ENCODE data around the gene GTSE1.

GTSE1 gene

DNA sequence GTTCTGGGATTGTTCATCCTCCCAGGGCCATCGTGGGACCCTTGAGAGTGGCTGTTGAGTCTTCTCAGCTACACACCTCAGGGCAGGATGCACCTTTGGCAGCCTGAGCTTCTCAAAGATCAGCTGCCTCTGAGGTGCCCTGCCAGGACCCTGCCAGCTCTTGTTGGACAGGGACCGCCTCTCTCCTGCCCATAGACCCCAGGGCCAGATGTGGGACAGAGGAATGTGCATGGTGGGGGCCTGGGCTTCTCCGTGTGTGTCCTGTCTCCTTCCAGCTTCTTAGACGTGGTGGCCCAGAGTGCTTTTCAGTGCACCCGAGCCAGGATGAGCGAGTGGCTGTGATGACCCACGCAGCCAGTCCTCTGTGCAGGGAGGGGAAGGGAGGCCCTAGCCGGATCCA is 32.9 kb downstream of the GTSE1 start:
- no peak for DNase-seq

DNA sequence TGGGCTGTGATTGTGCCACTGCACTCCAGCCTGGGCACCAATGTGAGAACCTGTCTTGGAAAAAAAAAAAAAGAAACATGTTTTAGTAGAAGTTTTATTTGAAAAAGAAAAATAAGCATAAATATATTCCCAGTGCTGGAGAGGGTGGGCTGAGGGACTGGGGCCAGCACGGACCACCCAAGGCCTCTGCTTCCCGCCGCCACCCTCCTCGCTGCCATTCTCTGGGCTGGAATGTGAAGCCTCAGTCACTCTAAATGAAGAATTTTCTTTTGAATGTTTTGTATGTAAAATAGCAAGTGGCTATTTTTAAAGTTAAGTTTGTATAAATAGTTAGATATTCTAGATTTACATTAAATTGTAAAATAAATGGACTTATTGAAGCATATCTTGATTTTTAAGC is 33.8 kb downstream of the GTSE1 start:
- no peak for DNase-seq

DNA sequence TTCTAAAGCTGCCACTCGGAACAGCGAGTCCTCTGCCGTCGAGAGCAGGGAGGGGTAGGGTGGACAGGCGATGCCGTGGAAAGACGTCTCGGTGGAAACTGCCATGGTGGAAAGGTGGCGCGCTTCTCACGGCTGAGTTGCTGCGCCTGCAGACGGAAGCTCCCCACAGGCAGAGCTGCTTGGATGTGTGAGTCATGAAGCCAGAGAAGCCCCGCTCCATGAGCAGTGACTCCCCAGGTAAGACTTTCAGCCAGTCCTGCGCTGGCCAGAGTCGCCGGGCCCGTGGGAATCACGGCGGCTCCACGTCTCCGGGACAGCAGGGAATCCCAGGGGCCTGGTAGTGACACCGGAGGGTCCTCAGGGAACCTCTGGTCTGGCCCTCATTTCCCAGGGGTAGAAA is 34.8 kb downstream of the GTSE1 start:
- DNase-seq: no peak

DNA sequence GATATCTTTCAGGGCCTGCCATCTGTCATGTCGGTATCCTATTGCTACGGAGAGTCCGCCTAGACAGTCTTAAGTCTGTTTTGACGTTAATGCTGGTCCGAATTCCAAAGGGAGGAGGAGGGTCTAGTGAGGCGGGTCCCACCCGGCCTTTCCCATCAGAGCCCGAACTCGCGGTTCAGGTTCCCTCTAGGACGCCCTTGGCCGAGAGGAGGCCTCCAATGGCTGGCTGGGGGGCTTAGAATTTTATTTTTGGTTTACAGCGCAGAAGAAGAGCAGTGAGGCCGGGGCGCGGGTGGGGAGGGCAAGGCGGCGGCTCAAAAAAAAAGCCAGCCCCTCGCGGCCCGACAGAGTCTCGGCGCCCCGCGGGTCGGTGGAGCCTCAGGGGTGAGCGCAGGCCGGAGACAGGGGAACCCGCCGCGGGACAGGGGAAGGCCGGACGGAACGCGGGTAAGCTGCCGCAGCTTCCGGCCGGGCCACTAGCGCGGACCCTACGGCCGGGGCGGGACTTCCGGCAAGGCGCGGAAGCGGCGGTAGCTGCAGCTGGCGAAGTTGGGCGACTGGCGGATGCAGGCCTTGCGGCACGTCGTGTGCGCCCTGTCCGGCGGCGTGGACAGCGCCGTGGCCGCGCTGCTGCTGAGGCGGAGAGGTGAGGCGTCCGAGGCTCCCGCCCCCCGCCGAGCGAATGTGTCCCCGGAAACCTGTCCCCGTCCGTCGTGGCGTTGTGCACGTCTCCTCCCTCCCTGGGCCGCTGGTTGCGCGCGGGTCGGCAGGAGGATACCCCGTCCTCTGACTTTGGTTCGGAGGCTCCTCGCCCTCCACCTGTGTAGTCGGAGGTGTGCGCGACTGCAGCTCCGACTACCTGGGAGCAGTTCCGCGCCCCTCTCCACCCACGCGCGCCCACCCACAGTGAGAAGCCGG is 38.8 kb downstream of the GTSE1 start, which contains the start of gene TRMU:
Gene TRMU (plus strand): TSS at position 514 of the 918 bp plus-strand sequence. CDS start 51 bp downstream, at position 565.
- peak; percentile 88 for DNase-seq

DNA sequence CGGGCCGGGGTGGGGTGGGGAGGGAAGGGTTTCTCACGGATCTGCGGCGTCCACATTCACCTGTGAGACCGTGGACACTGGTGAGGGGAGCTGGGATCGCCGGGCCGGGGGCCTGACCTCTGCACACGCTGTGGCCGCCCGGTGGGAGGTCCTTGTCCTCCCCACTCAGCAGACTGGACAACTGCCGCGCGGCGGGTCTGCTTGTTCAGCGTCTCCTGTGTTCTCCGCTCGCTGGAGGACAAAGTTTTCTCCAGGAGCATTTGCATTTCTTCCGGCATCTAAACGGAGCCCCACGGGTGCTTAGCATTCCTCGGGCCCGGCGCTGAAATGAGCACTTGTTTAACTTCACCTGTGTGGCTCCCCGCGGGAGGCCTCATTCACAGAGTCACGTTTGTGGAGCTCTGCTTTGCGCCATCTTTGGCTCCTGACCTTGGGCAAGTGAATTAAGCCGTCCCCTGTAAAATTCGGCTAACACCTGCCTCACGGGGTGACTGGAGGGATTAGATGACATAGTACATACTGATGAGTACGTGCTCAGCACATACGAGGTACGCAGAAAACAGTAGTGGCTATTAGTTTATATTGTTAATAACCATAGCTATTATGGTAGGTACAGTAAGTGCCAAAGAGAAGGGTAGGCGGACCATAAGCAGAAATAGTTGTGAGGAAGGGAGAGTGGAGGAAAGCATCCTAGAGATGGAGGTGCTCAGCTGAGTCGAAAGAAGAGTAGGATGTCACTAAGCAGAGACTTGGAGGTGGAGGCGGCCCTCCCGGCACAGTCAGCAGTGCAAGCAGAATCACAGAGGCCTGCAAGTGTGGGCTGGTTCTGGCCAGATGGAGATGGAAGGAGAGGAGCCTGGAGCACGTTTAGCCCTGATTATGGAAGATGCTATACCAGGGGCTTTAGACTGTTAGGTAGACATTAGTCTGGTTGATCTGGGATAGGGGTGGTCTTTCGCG is 39.7 kb downstream of the GTSE1 start:
- peak; percentile 49 for DNase-seq

DNA sequence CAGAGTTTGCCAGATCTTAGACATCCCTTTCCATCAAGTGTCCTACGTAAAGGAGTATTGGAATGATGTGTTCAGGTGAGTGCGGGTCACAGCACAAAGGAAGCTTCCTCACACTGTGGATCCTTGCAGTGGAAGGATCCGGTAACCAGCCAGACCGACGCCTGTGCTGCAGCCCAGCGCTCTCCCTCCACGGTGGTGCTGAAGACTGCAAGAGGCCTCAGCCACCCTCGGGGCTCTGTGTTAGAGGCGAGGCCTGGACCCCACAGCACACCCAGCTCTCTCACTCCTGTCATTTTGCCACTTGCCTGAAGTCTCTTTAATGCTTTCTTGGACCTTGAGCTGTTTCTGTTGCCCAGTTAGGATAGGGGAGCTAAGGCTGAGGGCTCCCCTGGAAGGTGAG is 41.2 kb downstream of the GTSE1 start:
- no peak for DNase-seq

DNA sequence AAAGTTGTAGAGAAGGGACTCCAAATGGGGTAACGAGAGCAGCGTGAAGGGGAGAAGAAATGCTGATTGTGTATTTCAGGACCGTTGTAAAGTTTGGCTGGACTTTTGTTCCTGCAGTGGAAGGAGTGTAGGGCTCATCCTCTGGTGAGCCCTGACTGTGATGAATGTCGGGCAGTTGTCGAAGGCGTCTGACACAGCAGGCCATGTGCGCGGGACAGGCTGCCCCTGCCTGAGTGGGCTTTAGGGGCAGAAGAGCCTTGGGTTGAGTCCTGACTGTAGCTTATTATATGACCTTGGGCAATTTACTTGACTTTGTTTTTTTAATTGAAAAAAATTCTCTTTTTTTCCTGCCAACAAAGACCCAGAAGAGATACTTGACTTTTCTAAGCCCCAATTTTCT is 42.0 kb downstream of the GTSE1 start:
- DNase-seq: no peak

DNA sequence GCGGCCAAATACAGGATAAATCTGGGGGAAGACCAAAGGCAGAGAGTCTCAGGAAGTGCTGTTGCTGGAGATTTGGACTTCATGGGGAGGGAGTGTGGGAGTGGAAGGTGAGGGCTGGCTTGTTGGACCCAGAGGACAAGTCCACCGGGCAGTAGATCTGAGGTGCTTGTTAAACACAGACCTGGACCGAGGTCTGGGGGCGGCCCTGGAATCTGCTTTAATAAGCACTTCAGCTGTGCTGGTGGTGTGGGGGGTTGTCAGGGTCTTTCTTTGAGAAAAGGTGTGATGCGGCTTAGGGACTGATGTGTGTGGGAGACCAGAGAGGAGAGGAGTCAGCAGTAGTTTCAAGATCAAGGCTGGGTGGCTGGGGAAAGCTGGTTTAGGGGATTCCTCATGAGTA is 43.3 kb downstream of the GTSE1 start:
- no peak for DNase-seq

DNA sequence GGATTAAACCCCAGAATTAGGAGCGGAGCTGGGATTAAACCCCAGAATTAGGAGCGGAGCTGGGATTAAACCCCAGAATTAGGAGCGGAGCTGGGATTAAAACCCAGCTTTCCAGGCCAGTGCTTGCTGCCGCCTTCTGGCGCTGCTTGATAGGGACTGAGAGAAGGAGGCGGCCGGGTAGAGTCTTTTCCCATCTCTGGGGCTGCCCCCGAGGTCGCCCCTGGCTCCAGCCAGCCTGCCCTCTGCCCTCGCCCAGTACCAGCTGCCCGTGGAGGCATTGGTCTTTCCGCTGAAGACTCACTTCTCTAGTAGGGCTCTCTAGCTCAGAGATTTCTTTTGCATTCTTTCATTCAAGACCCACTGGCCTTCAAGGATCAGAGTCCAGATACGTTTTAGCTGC is 44.0 kb downstream of the GTSE1 start:
- DNase-seq: no peak

DNA sequence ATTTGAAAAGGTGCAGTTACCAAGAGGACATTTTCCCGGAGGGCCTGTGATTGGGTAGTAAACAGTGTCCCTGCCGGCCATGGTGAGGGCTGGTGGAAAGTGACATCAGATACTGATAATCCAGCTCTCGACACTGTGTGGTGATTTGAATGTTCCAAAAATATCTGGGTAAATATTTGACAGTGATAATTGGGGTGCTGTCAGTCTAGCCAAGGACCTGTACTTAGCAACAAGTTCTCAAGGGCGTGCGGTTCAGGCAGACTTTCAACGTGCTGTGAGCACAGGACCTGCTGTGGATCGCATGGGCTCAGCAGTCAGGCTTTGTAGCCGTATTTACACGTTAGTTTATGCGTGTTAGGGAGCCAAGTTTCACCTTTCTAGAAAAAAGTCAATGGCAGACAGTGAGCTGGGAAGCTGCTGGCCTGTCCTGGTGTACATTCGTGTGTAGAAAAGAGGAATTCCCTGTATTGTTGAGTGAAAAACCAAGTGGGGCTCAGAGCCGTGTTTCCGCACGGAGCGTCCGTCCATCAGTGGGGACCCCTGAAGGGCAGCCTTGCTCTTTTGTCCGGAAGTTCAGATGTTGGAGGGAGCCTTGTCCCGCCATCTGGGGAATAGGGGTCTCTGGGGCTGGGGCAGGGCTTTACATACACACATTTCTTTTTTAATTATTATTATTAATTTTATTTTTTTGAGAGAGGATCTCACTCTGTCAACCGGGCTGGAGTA is 50.2 kb downstream of the GTSE1 start:
- DNase-seq: no peak

DNA sequence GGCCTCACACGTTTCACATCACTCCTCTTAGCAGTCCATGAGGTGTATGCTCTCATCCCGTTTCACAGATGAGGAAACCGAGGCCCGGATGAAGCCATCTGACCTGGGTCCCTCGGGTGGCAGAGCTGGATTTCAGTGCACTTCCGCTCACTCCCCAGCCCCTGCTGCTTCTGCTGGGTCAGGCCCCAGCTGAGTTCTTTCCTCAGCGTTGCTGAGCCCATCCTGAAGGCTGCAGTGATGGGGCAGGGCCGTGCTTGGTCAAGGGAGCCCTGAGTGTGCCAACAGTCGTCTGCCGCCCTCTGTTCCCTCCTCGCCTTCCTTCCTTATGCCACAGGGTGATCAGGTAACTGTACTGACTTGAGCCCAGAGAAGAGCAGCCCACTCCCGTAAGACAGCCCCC is 51.0 kb downstream of the GTSE1 start:
- no peak for DNase-seq

DNA sequence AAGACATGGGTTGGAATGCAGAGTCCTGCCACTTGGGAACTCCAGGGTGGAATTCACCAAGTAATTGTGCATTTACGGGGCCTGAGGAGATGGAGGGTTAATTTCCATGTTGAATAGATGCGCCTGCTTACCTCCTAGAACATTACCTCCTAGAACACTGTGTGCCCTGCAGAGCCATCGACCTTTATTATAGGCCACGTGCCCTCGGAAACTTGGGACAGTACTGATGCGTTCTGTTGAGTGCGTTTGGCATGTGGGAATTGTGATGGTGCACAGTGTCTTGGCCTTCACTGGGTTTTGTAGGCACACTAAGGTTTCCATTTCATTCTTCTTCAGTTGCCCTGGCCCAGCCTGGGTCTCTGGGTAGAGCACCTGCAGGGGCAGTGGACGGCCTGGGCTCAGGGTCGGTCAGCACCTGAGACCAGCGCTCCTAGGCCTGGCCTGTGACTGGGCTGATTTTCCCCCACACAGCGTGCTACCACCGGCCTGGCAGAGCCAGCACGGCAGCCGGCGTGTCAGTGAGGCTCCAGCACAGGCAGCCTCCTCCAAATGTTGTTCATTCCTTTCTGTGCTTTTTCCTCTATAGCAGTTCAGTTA is 51.5 kb downstream of the GTSE1 start:
- DNase-seq: no peak

DNA sequence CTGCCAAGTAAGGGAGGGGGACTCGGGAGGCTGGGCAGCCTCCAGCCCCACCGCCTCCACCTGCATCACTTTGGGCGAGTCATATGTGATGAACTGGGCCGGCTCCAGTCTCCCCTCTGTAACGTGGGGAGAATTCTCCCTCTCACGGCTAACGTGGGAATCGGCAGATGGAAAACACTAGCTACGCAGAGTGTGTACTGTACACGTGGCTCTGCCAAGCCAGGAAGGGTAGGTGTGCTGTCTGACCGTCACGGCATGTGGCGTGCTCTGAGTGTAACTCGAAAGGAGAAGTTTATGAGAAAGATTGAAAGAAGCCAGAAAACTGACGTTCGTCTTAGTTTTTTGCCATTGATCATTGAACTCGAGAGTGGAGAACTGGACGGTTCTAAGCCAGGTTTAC is 52.6 kb downstream of the GTSE1 start:
- no peak for DNase-seq

DNA sequence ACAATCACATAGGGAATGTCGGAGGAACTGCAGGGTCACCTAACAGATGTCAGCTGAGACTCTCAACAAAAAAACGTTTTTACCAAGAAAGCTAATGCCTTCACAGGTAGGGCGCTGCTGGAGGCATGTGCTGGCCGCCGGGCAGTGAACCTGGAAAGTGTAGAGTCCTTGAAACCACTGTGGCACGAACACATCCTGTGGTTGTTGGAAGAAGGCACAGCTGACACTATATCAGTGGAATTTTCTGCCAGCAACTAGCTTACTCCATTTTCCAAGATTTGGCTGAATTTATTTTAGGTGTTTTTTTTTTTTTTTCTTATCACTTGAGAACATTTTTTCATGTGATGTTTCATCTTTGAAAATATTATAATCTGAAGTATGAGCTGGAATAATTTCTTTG is 53.0 kb downstream of the GTSE1 start:
- no peak for DNase-seq

DNA sequence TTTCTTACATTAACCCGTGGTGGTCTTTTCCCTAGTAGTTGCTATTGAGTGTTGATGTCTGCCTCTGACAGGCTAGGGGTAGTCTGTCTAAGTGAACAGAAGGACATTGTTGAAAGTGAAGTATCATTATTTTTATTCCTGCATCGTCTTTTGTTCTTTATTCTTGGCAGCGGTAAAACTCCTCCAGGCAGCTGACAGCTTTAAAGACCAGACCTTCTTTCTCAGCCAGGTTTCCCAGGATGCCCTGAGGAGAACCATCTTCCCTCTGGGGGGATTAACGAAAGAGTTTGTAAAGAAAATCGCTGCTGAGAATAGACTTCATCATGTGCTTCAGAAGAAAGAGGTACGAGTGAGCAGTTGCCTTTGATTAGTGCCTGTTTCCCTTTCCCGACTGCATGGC is 53.5 kb downstream of the GTSE1 start:
- no peak for DNase-seq

DNA sequence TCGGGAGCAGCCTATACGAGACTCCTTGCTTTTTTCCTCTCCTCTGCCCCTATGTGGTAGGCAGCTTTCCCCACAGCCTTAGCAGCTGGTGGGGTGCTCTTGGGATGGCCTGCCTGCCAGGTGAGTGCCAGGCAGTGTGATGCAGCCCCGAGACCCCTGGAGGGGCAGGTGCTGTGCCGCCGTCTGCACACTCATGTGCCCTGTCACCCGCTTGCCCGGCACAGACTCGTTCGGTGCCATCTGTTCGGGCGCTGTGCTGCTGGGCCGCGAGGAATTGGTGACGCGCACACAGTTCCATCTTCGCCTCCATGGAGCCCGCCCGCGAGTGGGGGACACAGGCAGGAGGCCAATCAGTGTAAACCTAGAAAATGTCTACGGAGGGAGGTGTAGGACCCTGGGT is 54.0 kb downstream of the GTSE1 start:
- no peak for DNase-seq

DNA sequence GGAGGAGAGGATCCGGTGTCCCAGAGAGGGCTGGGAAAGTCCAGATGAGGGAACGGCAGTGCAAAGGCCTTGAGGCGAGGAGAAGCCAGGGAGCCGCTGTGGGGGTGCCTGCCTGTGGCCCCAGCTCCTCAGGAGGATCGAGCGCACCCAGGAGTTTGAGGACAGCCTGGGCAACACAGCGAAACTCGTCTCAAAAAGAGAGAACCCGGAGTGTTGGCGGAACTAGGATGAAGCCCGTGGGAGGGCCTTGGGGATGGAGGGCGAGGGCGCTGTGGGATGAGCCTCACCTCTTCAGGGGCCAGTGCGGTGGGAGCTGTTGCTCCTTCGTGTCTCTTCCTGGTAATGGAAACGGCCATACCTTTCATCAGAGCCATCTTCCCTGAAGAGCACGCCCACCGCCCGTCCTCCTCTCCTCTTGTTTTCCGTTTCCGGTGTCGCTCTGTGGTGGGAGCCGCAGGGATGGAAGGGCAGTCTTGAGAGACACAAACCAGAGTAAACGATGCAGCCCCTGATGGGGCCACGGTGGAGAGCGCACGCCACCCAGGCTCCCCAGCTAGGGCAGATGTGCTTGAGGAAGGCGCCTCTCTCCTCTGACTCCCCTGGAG is 54.6 kb downstream of the GTSE1 start:
- DNase-seq: no peak

DNA sequence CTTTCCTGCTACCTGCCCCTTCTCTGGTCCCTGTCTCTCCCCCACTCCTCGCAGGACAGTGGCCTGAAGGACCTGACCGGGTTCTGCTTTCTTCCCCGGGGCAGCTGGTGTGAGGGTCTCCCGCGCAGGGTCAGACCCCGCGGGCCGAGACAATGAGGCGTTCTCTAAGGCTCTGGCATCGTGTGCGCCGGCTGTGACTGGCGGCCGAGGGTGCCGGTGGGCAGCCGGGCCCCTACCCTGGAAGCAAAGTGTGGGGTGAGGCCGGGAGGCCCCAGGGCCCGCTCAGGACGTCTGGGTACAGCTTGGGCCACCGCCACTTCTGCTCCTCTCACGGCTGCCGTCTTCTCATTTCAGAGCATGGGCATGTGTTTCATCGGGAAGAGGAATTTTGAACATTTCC is 55.1 kb downstream of the GTSE1 start:
- no peak for DNase-seq

DNA sequence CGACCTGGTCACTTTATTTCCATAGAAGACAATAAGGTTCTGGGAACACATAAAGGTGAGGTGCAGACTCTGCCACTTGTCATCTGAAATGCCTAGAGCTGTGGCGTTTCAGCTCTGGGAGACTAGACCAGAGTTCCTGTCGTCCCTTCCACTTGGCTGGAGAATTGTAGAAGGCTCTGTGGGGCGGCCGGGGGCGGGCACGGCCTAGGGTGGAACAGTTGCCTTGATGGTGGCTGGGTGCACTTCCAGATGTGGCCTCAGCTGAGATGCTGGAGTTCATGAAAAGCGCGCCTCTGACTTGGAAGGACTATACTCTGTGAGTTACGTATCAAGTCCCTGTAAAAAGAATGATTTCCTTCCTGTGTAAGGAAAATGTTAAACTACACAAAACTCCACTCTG is 55.6 kb downstream of the GTSE1 start:
- DNase-seq: no peak

DNA sequence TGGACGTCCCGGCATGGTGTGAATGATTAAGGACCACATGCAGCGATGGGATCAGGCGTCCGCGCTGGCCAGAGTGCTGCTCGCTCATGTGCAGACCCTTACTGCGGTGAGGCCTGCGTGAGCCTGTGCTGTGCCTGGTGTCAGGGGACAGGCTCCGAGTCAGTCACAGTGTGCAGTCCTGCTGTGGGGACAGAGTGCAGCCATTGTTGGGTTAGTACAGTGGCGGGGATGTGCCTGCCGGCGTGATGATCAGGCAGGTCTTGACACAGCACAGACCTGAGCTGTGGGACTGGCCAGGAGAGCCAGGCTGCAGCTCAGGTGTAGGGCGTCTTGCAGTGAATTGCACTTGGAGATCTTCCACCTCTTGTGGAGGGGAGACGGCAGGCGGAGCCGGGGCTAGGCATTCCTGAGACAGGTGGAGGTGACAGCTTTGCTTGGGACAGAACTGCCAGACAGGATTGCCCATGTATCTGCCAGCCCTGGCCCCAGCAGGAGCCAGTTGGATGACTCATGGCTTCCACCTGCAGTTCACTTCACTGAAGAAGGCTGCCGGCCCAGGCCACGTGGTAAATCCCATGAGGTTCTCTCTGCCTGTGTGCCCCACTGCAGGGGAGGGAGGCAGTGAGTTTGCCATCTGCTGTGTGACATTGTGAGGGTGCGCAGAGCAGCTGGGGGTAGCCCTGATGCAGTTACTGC is 56.2 kb downstream of the GTSE1 start:
- peak; percentile 19 for DNase-seq

DNA sequence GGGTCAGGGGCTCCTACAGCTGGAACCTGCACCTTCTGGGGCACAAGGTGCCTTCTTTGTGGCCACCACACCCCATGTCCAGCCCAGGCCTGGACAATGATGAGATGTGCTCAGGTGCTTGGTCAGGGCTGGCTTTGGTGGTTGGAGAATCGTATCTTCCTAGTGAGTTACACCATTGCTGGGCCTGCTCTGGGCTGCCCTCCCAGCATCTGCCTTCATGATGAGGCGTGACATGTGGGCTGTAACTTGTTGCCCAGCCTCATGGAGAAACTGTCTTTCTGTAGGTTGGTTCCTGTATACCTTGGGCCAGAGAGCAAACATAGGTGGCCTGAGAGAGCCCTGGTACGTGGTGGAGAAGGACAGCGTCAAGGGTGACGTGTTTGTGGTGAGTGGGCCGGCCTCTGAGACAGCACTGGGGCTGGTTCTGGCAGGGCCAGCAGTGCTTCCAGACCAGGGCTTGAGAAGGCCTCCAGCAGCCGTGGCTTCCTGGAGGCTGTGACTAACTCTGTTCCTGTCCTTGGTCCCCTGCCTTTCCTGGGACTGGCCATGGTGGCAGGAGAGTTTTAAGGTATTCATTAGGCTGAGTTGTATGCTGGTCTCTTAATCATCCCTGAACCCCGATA is 56.9 kb downstream of the GTSE1 start:
- no peak for DNase-seq

Measured in activated CD4-positive, alpha-beta T cell treated with anti-CD3 and anti-CD28 coated beads, Interleukin-10, Interleukin-2, amounts not matched to agents 100 ng/mL and 50 ng/mL, durations not matched to agents 16 hours and 8 hours (primary cell).